GM21447 (cell line): ENCODE data around the gene EDN3.

ENCODE experiments used
- ATAC-seq: cut with Tn5 transposase; IDR thresholded peaks from one replicate; pipeline ENCODE4 v1.9.1; 2021; ENCODE audit not compliant: unreplicated experiment

Gene EDN3

DNA sequence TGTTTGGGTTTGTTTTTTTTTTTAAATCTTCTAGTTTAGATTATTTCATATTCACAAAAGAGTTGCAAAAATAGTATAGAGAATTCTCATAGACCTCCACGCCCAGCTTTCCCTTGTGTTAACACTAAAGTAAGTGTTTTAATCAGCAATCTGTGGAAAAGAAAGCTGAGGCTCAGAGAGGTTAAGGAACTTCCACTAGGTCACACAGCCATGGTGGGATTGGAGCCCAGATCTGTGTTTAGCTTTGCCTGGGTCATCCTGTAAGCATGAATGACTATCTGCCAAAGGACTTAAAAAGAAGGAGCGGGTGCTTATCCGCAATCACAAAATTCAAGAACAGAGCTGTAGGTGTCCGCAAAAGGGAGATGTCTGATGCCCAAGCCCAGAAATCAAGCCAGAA lies 60.5 kb downstream of the EDN3 start:
- no peak for ATAC-seq

DNA sequence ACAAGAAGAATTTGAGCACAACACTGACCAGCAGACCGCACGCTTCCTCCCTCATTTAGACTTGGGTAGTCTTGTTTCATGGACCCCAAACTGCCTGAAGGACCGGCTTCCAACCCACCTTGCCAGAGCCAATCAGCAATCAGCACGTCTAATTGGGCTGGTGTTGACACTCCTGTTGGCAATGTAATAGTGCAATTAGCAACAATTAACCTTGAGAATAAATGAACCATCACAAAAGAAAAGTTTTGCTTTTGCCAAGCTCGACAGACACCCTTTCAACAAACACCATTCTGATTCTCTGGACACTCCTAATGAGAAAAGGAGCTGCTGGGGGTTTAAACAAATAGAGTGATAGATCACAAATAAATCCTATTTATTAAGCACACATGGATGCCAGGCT lies 61.0 kb downstream of the EDN3 start:
- no peak for ATAC-seq

DNA sequence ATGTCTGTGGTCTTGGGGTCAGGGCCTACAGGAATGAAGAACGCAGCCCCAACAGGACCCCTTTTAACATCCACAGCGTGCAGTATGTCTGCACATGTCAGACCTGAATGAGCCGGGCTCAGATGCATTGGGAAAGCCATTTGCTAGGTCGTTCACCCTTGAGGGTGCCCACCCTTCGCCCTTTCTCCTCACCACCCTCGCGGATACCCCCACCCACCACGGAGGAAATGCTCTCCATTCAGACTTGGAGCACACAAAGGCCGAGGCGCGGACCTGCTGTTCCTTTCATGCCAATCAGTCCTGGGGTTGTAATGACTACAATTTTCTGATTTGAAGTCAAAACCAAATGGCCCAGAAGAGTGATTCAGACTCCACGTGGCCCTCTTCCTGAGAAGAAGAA lies 62.7 kb downstream of the EDN3 start:
- no peak for ATAC-seq

GRCh38 chr20:59364611-59365010 lies 64.2 kb downstream of the EDN3 start:
- ATAC-seq, result no peak

- no peak for ATAC-seq
Observed at GRCh38 chr20:59365611-59366285, 65.3 kb downstream of the EDN3 start.

GRCh38 chr20:59371431-59371830 lies 71.0 kb downstream of the EDN3 start:
- ATAC-seq, result no peak

DNA sequence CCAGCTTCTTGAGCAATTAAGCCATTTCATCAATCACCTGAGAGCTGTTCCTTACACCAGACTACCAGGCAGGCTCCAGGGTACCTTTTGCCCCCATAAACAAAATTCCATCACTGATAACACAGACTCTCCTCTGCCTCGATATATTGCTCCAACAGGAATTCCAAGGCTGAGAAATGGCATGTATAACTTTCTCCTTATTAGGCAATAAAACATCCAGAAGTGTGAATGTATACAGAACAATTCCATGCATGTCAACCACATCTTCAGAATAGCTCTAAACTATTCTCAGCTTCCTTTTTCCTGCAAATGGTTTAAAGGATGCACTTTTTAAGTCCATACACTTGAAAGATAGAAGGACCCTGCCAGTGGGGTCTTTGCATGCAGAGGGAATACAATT lies 73.8 kb downstream of the EDN3 start:
- no peak for ATAC-seq

- ATAC-seq, result no peak
Observed at GRCh38 chr20:59375541-59375940, 75.1 kb downstream of the EDN3 start.
